ENCODE measurements around the gene ZNF492.

Gene ZNF492

GRCh38 chr19:22603518-22604440 is 30.3 kb upstream of the ZNF492 start:
- H3K4me3 ChIP-seq (ENCODE audit: low read length), result no peak overlapping the region
- TF ChIP-seq, protein P1, sequence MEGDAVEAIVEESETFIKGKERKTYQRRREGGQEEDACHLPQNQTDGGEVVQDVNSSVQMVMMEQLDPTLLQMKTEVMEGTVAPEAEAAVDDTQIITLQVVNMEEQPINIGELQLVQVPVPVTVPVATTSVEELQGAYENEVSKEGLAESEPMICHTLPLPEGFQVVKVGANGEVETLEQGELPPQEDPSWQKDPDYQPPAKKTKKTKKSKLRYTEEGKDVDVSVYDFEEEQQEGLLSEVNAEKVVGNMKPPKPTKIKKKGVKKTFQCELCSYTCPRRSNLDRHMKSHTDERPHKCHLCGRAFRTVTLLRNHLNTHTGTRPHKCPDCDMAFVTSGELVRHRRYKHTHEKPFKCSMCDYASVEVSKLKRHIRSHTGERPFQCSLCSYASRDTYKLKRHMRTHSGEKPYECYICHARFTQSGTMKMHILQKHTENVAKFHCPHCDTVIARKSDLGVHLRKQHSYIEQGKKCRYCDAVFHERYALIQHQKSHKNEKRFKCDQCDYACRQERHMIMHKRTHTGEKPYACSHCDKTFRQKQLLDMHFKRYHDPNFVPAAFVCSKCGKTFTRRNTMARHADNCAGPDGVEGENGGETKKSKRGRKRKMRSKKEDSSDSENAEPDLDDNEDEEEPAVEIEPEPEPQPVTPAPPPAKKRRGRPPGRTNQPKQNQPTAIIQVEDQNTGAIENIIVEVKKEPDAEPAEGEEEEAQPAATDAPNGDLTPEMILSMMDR (IDR thresholded peaks at IDR 0.05; ENCODE audit: insufficient read depth, low read depth, low read length, missing control alignments), result no peak

DNA sequence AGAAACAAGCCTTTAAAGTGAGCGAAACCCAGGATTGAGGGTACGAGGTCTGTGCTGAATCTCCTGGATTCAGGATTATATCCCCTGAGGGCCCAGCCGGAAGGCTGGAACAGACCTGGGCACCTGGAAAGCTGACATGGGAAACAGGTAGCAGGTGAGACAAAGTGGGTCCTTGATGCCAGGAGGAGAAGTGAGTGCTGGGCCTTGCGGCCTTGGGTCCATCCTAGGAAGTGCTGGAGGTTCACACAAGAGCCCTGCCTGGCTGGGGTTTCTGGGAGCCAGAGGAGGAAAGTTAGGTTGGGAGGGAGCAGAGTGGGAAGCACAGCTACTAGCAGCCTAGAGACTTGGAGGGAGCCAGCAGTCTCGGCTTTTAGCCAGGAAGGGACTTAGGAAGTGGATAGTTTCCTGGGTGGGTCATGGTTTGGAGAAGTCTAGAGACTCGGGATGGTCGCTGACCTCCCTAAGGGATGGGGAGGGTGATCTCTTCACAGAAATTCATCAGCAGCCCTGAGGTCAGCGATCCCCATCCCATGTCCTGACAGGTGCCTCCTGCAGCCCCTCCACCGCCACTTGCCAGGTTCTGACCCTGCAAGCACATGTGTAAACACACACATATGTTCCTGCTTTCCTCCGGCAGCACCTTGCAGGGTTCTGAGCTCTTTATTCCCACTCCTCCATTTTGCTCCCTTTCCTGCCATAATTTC is 29.4 kb upstream of the ZNF492 start:
- H3K4me3 ChIP-seq (ENCODE audit: low read length), result no peak overlapping the region
- no peak for DNase-seq (ENCODE audit: low read depth)
- TF ChIP-seq, protein P1 (IDR thresholded peaks at IDR 0.05; ENCODE audit: insufficient read depth, low read depth, low read length, missing control alignments), result no peak

More at GRCh38 chr19:22603518-22604440, 30.3 kb upstream of the ZNF492 start:
- no peak for DNase-seq (ENCODE audit: low read depth)

DNA sequence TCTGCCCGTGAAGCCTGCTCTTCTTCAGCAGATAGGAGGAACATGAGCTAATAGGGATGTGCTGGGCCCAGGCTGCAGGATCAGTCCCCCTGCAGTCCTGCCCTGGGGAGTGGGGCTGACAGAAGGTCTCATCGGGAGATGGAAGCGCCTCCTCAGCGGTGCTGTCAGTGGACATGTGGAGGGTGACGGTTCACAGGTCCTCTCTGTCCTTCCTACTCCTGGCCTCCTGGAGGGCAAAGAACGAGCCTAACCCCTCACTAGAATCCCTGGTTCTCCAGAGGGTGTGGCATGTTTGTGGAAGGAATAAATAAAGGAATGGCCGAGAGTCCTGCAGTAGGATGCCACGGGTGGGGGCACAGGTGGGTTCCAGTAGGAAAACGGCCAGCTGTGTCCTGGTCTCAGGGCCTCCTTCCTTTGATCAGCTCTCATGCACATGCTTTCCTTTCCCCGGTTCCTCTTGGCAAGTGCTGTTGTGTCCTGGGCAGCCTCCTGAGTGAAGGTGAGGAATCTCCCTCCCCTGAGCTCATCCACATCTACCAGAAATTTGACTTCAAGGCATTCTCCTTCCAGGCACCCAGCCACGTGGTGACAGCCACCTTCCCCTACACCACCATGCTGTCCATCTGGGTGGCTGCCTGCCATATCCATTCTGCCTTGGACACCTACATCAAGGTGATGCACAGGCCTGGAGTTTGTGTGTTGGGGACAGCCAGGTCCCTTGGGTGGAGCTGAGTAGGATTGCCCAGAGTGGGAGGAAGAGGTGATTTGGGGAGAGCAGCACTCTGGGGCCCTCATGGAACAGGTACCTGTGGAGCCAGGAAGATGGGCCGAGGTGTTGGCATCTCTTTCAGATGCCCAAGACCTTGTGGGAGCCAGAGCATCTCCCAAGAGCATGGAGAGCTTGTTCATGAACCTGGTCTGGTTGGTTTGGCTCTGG is 28.6 kb upstream of the ZNF492 start:
- DNase-seq (ENCODE audit: low read depth), result no peak
- TF ChIP-seq, protein P1 (IDR thresholded peaks at IDR 0.05; ENCODE audit: insufficient read depth, low read depth, low read length, missing control alignments), result no peak
- no peak overlapping the region for H3K4me3 ChIP-seq (ENCODE audit: low read length)

GRCh38 chr19:22606212-22606553 is 27.9 kb upstream of the ZNF492 start:
- no peak overlapping the region for H3K4me3 ChIP-seq (ENCODE audit: low read length)
- DNase-seq (ENCODE audit: low read depth), result no peak
- TF ChIP-seq, protein P1 (IDR thresholded peaks at IDR 0.05; ENCODE audit: insufficient read depth, low read depth, low read length, missing control alignments), result no peak

DNA sequence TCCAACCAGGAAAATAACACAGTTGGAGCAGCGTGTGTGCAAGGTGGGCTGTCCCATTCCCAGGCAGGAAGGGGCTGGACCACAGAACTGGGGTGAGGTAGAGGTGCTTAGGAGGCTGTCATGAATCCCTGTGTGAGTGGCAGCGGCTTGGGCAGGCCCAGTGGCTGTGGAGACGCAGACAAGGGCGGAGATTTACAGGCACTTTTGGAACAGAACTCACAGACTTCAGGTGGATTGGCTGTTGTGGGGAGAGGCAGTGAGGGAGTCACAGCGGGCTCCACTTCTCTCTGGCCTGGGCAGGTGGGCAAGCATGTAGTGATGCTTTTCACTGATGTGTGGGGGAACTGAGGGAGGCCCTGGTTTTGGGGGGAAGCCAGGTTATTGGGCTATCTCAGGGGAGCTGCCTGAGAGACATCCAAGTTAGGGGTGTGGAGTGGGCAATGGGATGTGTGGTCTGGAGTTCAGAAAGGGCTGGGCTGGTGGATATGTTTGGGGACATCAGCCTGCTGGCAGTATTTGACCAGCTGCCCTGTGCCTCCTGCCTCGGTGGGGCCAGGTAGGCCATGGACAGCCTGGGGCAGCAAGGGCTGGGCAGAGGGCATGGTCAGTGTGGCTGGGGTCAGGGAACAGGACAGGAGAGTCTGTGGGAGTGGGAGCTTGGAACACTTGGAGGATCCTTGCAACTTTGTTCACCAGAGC is 27.0 kb upstream of the ZNF492 start:
- H3K4me3 ChIP-seq (ENCODE audit: low read length), result no peak overlapping the region
- TF ChIP-seq, protein P1 (IDR thresholded peaks at IDR 0.05; ENCODE audit: insufficient read depth, low read depth, low read length, missing control alignments), result no peak
- DNase-seq (ENCODE audit: low read depth), result no peak
